ENCODE measurements around the gene SRGAP2C.
"Not testable (repeated sequence)": the region's sequence is repeated elsewhere in the genome, so short reads cannot be mapped to it uniquely, and the experiment has no call there.

The SRGAP2C gene

DNA sequence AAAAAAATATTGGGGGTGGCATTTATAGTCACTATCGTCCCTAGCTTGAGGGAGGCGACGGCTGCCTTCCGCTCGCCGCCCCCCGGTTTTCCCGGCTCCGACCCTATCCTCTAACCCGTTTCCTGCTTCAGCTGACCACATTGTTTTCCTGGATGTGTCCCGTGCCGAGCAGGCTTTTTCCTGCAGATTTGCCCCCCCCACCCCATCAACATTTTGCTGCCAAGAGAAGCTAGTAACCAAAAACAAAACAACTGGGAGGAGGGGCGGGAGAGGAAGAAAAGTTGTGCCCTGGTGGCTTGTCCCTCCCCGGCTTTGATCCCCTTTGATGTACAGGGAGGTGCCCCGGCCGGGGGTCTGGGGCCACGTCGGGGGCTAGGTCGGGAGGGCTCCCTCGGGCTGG, 1.4 kb downstream of the SRGAP2C start:
- DNase-seq (ENCODE audit: low spot score), result not testable (repeated sequence)

GRCh38 chr1:121187914-121188313, 3.1 kb downstream of the SRGAP2C start:
- not testable (repeated sequence) for DNase-seq (ENCODE audit: low spot score)

DNA sequence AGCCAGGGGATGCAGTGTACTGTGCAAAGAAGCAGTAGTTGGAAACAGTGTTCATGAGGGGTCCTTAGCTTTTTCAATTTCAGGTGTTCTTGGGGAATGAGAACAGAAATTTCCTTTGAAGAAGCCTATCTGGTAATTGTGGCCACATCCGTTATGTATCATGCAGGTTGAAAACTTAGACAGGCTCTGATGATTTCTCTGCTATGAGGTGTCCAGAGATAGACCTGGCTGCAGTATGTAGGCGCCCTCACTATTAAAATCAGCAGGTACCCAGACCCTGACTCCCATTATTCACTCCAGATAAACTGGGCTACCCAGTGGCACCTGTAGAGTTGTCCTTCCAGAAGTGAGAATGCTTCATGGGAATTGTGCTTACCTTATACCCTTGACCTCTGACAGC, 7.7 kb downstream of the SRGAP2C start:
- not testable (repeated sequence) for DNase-seq (ENCODE audit: low spot score)

GRCh38 chr1:121197095-121197882, 12.5 kb downstream of the SRGAP2C start:
- DNase-seq (ENCODE audit: low spot score), result not testable (repeated sequence)

DNA sequence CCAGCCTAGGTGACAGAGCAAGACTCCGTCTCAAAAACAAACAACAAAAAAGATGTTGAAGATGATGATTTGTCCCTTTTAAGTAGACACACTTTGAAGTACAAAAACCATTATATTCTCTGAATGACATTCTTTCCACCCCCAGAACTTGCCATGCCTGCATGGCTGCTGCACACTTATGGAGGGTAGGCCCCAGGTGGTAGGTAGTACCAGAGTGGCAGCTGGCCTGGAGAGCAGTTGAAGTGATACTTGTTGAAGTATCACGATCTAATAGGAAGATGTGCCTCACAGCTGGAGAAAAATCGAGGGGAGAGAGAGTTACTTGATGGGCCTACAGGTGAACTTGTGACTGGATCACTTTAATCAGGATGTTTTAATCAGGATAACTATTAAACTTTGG, 15.0 kb downstream of the SRGAP2C start:
- DNase-seq (ENCODE audit: low spot score), result not testable (repeated sequence)

- not testable (repeated sequence) for DNase-seq (ENCODE audit: low spot score)
Observed at GRCh38 chr1:121200232-121200631, 15.5 kb downstream of the SRGAP2C start.

- not testable (repeated sequence) for DNase-seq (ENCODE audit: low spot score)
Observed at GRCh38 chr1:121200985-121201981, 16.5 kb downstream of the SRGAP2C start.

DNA sequence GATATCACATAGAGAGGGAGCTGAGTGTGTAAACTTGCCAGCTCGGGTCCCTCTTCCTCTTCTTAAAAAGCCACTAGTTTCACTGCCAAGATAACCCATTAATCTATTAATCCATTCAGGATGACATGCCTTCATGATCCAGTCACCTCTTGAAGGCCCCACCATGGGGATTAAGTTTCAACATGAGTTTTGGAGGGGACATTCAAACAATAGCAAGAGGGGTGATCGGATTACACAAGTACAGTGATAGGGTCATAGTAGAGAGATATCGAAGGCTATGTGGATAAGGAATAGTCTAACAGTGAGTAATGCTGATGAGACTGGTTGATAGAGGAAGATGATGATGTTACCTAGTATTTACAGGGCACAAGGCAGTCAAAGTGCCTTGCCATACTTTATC, 18.2 kb downstream of the SRGAP2C start:
- not testable (repeated sequence) for DNase-seq (ENCODE audit: low spot score)

DNA sequence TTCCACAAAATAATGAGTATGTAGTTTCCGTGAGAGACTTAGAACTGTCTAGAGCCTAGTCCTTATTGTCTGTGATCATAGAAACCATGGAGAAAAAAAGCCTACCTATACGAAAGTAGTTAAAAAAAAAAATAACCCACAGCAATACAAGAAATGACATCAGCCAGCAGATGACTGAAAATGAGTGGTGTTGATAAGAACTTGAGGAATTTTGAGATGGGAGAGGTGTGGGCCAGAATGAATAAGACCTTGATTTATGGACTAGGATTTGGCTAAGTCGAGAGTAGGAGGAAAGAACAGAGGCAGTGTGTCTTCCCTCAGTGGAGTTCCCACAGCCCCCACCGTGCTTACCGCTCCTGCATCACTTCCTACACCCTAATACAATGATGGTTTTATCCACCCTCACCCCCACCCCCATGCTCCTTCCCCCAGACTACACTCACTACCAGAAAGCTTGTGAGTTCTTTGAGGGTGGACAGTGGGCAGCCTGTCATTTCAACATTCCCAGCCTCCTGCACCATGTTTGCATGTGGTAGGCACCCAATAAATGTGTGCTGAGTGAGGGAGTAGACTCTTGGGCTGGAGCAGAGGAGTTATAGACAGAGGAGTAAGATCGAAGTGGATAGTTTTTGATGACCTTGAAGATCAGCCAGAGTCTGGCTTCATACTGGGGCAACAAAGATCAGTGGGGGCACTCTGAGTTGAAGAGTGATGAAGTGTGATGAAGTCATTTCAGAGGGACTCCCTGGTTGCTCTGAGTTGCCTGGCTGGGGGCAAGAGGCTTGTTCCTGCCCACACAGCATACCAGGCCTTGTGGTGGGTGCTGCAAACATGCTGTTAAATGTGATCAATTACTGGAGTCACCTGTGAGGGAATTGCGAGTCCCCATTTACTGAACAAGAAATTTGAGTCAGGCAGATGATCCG, 21.3 kb downstream of the SRGAP2C start:
- not testable (repeated sequence) for DNase-seq (ENCODE audit: low spot score)

GRCh38 chr1:121207328-121207727, 22.6 kb downstream of the SRGAP2C start:
- DNase-seq (ENCODE audit: low spot score), result not testable (repeated sequence)

DNA sequence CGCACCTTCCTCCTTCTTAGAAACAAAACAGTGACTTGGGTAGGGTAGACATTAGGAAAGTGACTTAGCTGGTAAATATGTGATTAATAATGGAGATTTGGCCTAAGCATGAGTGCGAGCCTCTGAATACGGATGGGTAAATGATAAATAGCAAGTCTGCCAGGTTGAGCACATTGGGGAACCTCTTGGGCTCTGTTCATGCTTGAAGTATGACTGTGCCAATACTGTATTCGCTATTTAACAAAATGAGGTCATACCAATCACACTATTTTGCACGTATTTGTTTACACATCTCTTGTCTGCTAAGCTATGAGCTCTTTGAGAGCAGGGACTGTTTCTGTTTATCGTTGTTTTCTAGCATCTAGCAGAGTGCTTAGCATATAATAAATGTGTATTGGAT, 23.6 kb downstream of the SRGAP2C start:
- not testable (repeated sequence) for DNase-seq (ENCODE audit: low spot score)

- not testable (repeated sequence) for DNase-seq (ENCODE audit: low spot score)
Observed at GRCh38 chr1:121210778-121211177, 26.0 kb downstream of the SRGAP2C start.

GRCh38 chr1:121213491-121213890, 28.7 kb downstream of the SRGAP2C start:
- DNase-seq (ENCODE audit: low spot score), result not testable (repeated sequence)

- DNase-seq (ENCODE audit: low spot score), result not testable (repeated sequence)
Observed at GRCh38 chr1:121214544-121215156, 29.9 kb downstream of the SRGAP2C start.

GRCh38 chr1:121215699-121216417, 31.1 kb downstream of the SRGAP2C start:
- not testable (repeated sequence) for DNase-seq (ENCODE audit: low spot score)

DNA sequence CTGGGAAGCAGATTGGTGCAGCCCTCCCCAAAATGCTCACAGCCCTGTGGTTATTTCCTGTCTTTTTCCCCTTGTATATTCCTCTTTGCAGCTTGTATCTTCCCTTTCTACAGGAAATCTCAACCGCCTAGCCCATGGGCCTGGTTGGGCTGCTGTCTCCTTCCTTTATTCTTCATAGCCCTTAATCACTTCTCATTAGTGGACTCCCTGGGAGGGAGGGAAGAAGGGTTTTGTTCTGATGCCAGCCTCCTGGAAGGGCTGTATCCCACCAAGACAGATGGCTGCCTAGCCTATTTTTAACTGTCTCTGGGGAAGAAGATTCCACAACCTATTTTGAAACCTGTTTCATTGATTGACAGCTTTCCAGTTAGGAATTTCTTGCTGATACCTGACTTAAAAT, 31.9 kb downstream of the SRGAP2C start:
- DNase-seq (ENCODE audit: low spot score), result not testable (repeated sequence)

DNA sequence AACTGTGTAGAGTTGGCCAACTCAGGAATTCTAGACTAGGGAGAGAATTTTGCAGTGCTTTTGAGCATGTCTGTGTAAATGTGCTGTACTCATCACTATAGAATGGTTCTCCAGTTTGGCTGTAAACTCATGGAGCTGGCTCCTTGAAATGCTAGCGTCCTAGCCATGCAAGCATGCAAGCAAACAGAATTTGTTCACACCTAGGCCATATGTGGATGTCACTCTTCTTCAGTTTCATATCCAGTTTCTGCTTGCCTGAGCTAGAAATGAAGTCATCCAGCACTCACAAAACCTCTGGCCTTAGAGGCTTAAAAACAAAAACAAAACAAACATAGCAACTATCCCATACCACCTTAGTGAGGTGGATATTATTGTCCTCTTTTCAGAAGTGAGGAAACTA, 37.0 kb downstream of the SRGAP2C start:
- DNase-seq (ENCODE audit: low spot score), result not testable (repeated sequence)

DNA sequence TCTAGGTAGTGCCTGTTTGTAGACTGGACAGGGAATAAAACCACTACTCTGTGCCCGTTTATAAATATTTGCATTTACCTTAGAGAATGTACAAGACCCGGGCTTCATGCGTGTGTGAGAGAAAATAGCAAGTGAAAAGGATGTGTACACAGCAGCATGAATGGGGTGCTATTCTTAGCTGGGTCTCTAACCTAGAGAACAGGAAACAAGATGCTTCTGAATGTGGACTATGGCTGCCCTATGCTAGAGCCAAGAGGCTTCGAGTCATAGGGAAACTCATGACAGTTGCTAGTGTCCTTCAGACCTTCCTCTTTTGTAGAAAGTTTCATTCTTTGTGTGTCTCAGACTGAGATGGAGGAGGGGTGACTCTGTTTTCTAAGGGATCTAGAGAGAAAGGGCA, 39.9 kb downstream of the SRGAP2C start:
- not testable (repeated sequence) for DNase-seq (ENCODE audit: low spot score)

GRCh38 chr1:121226295-121226904, 41.6 kb downstream of the SRGAP2C start:
- DNase-seq (ENCODE audit: low spot score), result not testable (repeated sequence)

DNA sequence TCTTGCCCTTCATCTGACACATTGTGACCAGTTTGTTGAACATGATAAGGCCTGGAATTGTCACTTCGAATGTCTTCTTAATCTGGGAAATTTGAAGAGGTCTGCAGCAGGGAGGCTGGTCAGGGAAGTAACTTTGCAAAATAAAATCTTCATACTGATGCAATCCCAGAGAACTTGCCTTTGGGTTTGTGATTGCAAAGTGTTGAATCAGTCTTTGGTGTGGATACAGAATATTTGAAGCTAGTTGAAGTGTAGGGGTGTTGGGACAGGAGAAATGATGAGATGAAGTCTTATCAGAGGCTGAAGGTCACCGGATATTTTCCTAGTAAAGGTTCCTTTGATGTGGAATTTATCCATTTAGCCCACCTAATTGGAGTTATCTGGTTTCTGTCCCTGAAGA, 42.1 kb downstream of the SRGAP2C start:
- DNase-seq (ENCODE audit: low spot score), result not testable (repeated sequence)

Data from SW480 (cell line).